ENCODE measurements around the gene C1QTNF1. TPM values are rescaled to one million over a fixed set of nuclear protein-coding genes. Genes with fewer than 3 reads are reported as not detected.

The C1QTNF1 gene
- total RNA-seq, 3 donors from 2014 or later = 16.9 to 33.3 (median 22.1) TPM

DNA sequence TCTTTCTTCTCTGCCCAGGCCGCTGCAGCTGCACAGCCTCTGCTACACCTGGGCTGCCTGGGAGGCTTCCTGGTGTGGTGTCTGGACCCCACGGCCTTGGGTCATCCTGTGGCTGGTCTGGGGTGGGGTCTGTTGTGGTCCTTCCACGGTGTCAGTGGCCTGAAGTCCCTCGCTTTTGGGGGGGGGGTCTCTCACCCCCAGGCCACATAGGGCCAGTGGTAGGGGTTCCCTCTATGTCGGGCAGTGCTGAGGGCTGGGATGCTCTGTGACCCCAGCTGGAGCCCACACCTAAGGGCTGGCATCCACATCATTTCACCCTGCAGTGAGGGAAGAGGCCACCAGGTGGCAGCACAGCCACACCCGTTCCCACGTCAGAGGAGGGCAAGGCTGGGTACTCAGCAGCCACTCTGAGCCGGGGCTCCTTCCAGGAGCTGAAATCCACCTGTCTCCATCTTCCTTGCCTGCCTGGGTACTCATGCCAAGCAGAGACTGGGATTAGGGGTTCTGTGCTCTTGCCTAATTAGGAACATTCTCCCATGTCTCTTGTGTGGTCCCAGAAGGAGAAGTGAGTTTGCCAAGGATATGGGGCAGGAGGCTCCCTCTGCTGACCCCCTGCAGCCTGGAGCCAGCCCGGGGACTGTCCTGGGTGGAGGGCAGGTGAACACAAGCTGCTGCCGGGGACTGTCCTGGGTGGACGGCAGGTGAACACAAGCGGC, 63.6 kb downstream of the C1QTNF1 start:
- H3K36me3 ChIP-seq (ENCODE audit: low read depth) = peaks cover 3% of the 10 kb centered on the region
- intact Hi-C loops (cut with DNase I, micrococcal nuclease) = loop anchor here in 1 of 2 donors (10.0 kb wide), 1 partner anchor 307 kb away; no protein-coding TSS in a partner anchor
- H3K4me1 ChIP-seq (ENCODE audit: low read depth) = no peaks in the 10 kb centered on the region
- peak; percentile 79 for ATAC-seq
- TF ChIP-seq, protein P1, sequence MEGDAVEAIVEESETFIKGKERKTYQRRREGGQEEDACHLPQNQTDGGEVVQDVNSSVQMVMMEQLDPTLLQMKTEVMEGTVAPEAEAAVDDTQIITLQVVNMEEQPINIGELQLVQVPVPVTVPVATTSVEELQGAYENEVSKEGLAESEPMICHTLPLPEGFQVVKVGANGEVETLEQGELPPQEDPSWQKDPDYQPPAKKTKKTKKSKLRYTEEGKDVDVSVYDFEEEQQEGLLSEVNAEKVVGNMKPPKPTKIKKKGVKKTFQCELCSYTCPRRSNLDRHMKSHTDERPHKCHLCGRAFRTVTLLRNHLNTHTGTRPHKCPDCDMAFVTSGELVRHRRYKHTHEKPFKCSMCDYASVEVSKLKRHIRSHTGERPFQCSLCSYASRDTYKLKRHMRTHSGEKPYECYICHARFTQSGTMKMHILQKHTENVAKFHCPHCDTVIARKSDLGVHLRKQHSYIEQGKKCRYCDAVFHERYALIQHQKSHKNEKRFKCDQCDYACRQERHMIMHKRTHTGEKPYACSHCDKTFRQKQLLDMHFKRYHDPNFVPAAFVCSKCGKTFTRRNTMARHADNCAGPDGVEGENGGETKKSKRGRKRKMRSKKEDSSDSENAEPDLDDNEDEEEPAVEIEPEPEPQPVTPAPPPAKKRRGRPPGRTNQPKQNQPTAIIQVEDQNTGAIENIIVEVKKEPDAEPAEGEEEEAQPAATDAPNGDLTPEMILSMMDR (IDR thresholded peaks at IDR 0.05) = peak; percentile 84
- H3K4me3 ChIP-seq = no peak overlapping the region
- H3K9me3 ChIP-seq = no peaks in the 10 kb centered on the region
- peak in 2 of 3 donors; percentile 86 for DNase-seq

DNA sequence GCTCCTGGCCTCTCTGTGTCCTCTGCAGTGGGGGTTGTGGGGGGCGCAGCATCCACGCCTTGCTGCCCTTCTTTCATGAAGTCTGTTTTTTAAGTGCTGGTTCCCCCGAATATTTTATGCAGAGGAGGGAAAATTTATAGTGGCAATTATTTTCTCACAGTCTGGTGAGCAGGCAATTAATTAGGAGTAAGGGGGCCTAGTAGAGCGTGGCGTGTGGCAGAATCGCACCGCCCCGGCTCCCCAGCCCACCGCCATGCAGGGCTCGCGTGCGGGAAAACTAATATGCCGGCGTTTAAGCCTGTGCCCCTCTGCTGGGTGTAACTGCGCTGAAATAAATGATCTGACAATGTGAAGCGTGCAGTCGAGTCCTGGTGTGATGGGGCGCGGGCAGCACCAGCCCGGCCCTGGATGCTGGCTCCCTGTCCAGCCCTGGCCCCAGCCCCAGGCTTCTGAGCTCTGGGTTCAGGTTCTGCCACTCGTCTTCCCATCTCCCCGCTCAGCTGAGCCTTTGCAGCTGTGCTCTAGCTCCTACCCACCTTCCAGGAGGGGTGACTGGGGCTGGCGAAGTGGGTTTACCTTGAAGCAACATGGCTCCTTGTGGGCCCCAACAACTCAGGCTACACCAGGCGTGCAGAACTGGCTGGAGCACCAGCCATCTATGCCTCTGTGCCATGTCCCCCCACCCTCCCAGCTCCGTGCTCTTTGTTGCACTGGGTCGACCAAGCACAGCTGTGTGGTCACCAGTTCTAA, 64.5 kb downstream of the C1QTNF1 start:
- no peaks in the 10 kb centered on the region for H3K9me3 ChIP-seq
- no peak for ATAC-seq

DNA sequence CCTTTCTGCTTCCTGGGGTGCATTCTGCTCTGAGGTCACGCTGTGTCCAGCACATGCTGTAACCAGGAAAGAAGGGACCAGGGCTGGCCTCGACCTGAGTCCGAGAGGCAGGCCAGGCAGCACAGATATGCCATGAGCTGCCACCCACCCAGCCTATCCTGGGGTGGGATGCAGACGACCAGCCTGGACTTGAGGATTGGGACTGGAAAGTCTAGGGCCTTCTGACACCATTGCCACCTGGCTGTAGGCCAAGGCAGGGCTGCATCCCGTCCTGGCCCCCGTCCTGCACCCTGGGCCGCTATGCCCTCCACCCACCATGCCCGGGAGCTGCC, 65.0 kb downstream of the C1QTNF1 start:
- no peak overlapping the region for H3K4me3 ChIP-seq
- DNase-seq (no peak), ATAC-seq (no peak)
- peaks cover 3% of the 10 kb centered on the region for H3K36me3 ChIP-seq (ENCODE audit: low read depth)
- intact Hi-C loops (cut with DNase I, micrococcal nuclease) = loop anchor here in 1 of 2 donors (10.0 kb wide), 1 partner anchor 306 kb away; no protein-coding TSS in a partner anchor
- no peaks in the 10 kb centered on the region for H3K4me1 ChIP-seq (ENCODE audit: low read depth)
- TF ChIP-seq, protein P1 (IDR thresholded peaks at IDR 0.05) = no peak
- H3K9me3 ChIP-seq = no peaks in the 10 kb centered on the region

More for the DNA sequence above, 64.5 kb downstream of the C1QTNF1 start:
- intact Hi-C loops (cut with DNase I, micrococcal nuclease) = loop anchor here in 1 of 2 donors (10.0 kb wide), 1 partner anchor 306 kb away; no protein-coding TSS in a partner anchor
- TF ChIP-seq, protein P1 (IDR thresholded peaks at IDR 0.05) = no peak
- peaks cover 3% of the 10 kb centered on the region for H3K36me3 ChIP-seq (ENCODE audit: low read depth)
- DNase-seq = no peak
- H3K4me3 ChIP-seq = no peak overlapping the region
- H3K4me1 ChIP-seq (ENCODE audit: low read depth) = no peaks in the 10 kb centered on the region

DNA sequence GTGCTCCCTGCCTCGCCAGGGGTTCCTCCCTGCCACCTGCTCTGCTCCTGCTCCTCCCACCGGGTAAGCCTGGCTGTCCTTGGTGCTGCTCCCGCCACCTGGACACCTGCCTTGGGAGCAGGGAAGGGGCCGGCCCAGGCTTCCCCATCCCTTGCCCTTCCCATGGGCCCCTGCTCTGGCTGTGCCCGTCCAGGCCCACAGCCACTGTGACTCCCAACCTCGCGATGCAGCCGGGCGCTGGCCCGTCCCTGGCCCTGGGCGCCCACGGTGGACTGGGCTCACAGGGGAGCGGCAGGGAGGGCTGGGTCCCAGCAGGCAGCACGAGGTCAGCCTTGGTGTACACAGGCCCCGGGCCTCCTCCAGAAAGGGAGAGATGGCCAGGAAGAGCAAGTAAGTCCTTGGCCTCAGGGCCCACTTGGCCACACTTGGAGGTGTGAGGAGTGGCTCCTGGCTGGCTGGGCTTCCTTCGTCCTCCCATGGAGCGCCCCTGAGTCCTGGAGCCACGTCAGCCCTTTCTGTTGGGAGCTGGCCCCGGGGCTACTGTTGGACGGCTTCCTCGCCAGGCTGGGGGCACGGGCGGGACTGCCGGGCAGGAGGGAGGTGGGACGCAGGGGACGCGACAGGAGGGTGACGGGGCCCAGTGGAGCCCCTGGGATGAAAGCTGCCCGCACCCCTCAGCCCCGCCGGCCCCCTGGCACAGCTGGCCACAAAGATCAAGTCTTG, 65.9 kb downstream of the C1QTNF1 start:
- Histone ChIP-seq H3K36me3 (ENCODE audit: low read depth) (peaks cover 3% of the 10 kb centered on the region), H3K4me3 (no peak overlapping the region), H3K9me3 (no peaks in the 10 kb centered on the region), H3K4me1 (ENCODE audit: low read depth) (no peaks in the 10 kb centered on the region)
- DNase-seq = no peak
- TF ChIP-seq, protein P1 (IDR thresholded peaks at IDR 0.05) = no peak
- peak; percentile 35 for ATAC-seq
- intact Hi-C loops (cut with DNase I, micrococcal nuclease) = loop anchor here in 1 of 2 donors (10.0 kb wide), 1 partner anchor 305 kb away; no protein-coding TSS in a partner anchor

DNA sequence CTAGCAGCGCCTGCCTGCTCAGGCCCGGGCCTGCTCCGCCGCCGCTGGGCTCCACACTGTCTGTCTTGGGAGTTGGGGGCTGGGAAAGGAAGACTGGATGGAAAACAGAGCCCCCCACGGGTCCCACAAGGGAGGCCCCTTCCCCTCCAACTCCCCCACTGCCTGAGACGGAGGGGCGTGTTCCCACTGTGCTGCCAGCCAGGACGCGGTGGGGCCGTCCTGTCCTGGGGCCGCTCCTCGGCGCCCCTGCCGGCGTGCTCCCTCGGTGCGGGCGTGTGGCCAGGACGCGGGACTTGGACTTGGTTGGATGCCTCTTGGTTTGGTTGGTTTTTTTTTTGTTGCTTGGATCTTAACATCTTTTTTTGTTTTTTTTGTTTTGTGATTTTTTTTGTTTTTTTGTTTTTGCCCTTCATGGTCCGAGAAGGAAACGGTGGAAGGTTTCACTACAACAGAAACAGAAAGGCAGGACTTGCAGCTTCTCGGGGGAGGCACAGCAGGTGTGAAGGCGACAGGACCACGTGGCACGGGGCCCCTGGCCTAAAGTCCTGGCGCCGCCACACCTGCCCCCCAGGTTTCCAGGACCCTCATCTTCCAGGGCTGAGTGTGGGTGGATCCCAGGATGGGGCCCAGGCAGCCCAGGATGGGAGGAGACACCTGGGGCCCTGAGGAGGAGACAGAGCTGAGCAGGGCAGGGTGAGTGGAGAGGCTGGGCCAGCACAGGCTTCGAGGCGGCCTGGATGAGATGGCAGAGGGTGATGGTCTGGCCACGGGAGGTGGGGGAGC, 66.7 kb downstream of the C1QTNF1 start:
- DNase-seq (peak in 1 of 3 donors; percentile 43), ATAC-seq (peak; percentile 64)
- Histone ChIP-seq H3K4me1 (ENCODE audit: low read depth) (no peaks in the 10 kb centered on the region), H3K36me3 (ENCODE audit: low read depth) (no peaks in the 10 kb centered on the region), H3K4me3 (no peak overlapping the region), H3K9me3 (no peaks in the 10 kb centered on the region)
- TF ChIP-seq, protein P1 (IDR thresholded peaks at IDR 0.05) = no peak
- intact Hi-C loops (cut with DNase I, micrococcal nuclease) = no loop called here

All from mucosa of descending colon (tissue), 3 donors.